Gastrocnemius medialis (tissue), 4 donors: ENCODE results near the gene CTBP2.

ENCODE experiments used
- CTCF ChIP-seq, 5 experiments: fragments of 450-650 bp in 3 of 5; fragments of 200-600 bp in 2 of 5; sonication (generic) in 2 of 5; IDR thresholded peaks in 4 of 5; conservative IDR thresholded peaks in 1 of 5; 1 replicate in 4 of 5; 2 replicates in 1 of 5; pipeline ENCODE4 v1.5.1; 2016 to 2019; ENCODE audit warnings: antibody characterized with exemption in 5 of 5, mild to moderate bottlenecking in 3 of 5, moderate library complexity in 3 of 5
- POLR2A ChIP-seq, 2 donors: fragments of 450-650 bp; IDR thresholded peaks; one replicate each; pipeline ENCODE4 v1.6.1; 2017; ENCODE audit warnings: antibody characterized with exemption in 2 of 2, mild to moderate bottlenecking in 2 of 2, moderate library complexity in 2 of 2

- TF ChIP-seq CTCF (IDR thresholded peaks at IDR 0.05 in 4 of 5, conservative IDR thresholded peaks at IDR 0.05 in 1 of 5) (no peak), POLR2A (IDR thresholded peaks at IDR 0.05) (no peak)
These were observed 16.2 kb downstream of the CTBP2 start for GRCh38 chr10:125144206-125144605.
